Heart left ventricle (tissue), 13 donors: ENCODE data around the gene PLPP6.
"Not testable (repeated sequence)": the region's sequence is repeated elsewhere in the genome, so short reads cannot be mapped to it uniquely, and the experiment has no call there.

Source experiments
- CTCF ChIP-seq, 12 donors: fragments of 200-600 bp; sonication (generic) in 4 of 12; IDR thresholded peaks; one replicate each; pipeline versions ENCODE4 v1.5.0 to v1.8.0; 2018 to 2022; ENCODE audit warnings: antibody characterized with exemption in 12 of 12, mild to moderate bottlenecking in 5 of 12
- POLR2A ChIP-seq, 2 donors: fragments of 450-650 bp; IDR thresholded peaks; one replicate each; pipeline ENCODE4 v1.6.1; 2017; ENCODE audit warnings: antibody characterized with exemption in 2 of 2, mild to moderate bottlenecking in 2 of 2, moderate library complexity in 2 of 2
- donor health status: ischemic (EF 13 %, LVEDD 7.1; RV severe dilation, severe dysfunction).
- donor health status: DM: no; HTN: yes; CAD: no.
- donor health status: DM: no; HTN: no; CAD: no.
- donor health status: ischemic (EF 25% LVEDD 6.9; RV normal size, moderate dysfunction).
- donor health status: ischemic (EF 25% LVEDD 5.7; RV mildly dilated, moderate dysfunction).
- donor health status: ischemic (EF 35%, LVEDD 5.7; RV mildly dilated, moderate dysfunction).
- donor health status: nonischemic (EF 11% LVEDD 7.7; RV severe dilation, severe dysfunction).
- donor health status: DM: yes; HTN: yes; CAD: no.
- donor health status: PGD.
- donor health status: ischemic (EF 29% LVEDD 5.4; RV normal size, mild dysfunction).
- donor health status: nonischemic (EF 23%, LVEDD 6.1; RV moderate dilation, normal function).

GRCh38 chr9:4660665-4661064, 1.4 kb upstream of the PLPP6 start:
- not testable (repeated sequence) for TF ChIP-seq CTCF, POLR2A (IDR thresholded peaks at IDR 0.05)
